NCI-H524 treated with DMSO at 0.1 percent for 48 hours (cell line): ENCODE results near the gene NSMF.
"Not testable (repeated sequence)": the region's sequence is repeated elsewhere in the genome, so short reads cannot be mapped to it uniquely, and the experiment has no call there.

ENCODE experiments used
- DNase-seq: peaks from one replicate; lab custom pipeline; 2025; lab: John Stamatoyannopoulos, UW

NSMF gene

GRCh38 chr9:137410236-137410890 is 48.8 kb downstream of the NSMF start:
- DNase-seq = not testable (repeated sequence)

- DNase-seq = no peak
Observed at GRCh38 chr9:137409515-137409914, 49.6 kb downstream of the NSMF start.

- no peak for DNase-seq
Observed at GRCh38 chr9:137408651-137409405, 50.3 kb downstream of the NSMF start.

- DNase-seq = no peak
Observed at GRCh38 chr9:137407590-137408300, 51.4 kb downstream of the NSMF start.

- DNase-seq = no peak
Observed at GRCh38 chr9:137406876-137407589, 52.1 kb downstream of the NSMF start.

GRCh38 chr9:137406085-137406760 is 52.9 kb downstream of the NSMF start:
- no peak for DNase-seq

- no peak for DNase-seq
Observed at GRCh38 chr9:137405677-137406081, 53.5 kb downstream of the NSMF start.

- DNase-seq = no peak
Observed at GRCh38 chr9:137404961-137405567, 54.1 kb downstream of the NSMF start.

- DNase-seq = no peak
Observed at GRCh38 chr9:137403269-137403668, 55.9 kb downstream of the NSMF start.

GRCh38 chr9:137402746-137403145 is 56.4 kb downstream of the NSMF start:
- DNase-seq = no peak

- no peak for DNase-seq
Observed at GRCh38 chr9:137398561-137399468, 60.3 kb downstream of the NSMF start.

GRCh38 chr9:137397675-137398423 is 61.3 kb downstream of the NSMF start:
- no peak for DNase-seq
